Neural crest cell (in vitro differentiated cells): ENCODE data around the gene DAPK1. TPM values are rescaled to one million over a fixed set of nuclear protein-coding genes. Genes with fewer than 3 reads are reported as not detected.

Source experiments
- DNase-seq: peaks from one replicate; pipeline ENCODE4 v3.0.0; 2021; ENCODE audit warnings: low read depth, mixed read lengths, low spot score
- H3K27ac Mint-ChIP-seq: one replicate; pipeline ENCODE4 v1.8.0; 2021; ENCODE audit warnings: mild to moderate bottlenecking, mixed read lengths; ENCODE audit not compliant: unreplicated experiment
- H3K27me3 Mint-ChIP-seq: 2 replicates; pipeline ENCODE4 v1.8.0; 2021; ENCODE audit warnings: low read depth, mild to moderate bottlenecking, mixed read lengths
- H3K36me3 Mint-ChIP-seq: 2 replicates; pipeline ENCODE4 v1.8.0; 2021; ENCODE audit warnings: low read depth, mild to moderate bottlenecking, mixed read lengths
- H3K4me1 Mint-ChIP-seq: 2 replicates; pipeline ENCODE4 v1.8.0; 2021; ENCODE audit warnings: mixed read lengths
- H3K4me3 Mint-ChIP-seq: one replicate; pipeline ENCODE4 v1.8.0; 2021; ENCODE audit warnings: mild to moderate bottlenecking, mixed read lengths
- H3K9me3 Mint-ChIP-seq: 2 replicates; pipeline ENCODE4 v1.8.0; 2021; ENCODE audit warnings: mixed read lengths
- total RNA-seq: library from RNA; stranded (reverse); gene quantifications from 2 replicates; pipeline ENCODE4 v1.2.1, GENCODE V29; 2021
- TF ChIP-seq, protein P1 (sequence below): fragments of 200-600 bp; sonication (generic); conservative IDR thresholded peaks from 2 replicates; pipeline ENCODE4 v1.5.0; 2021; ENCODE audit warnings: antibody characterized with exemption, mild to moderate bottlenecking

The DAPK1 gene
- total RNA-seq, 1 donor from 2014 or later = 62.7 TPM

- Mint-ChIP-seq H3K27me3 (no peaks in the 10 kb centered on the region), H3K36me3 (peaks cover 8% of the 10 kb centered on the region), H3K4me1 (peaks cover 45% of the 10 kb centered on the region), H3K4me3 (no peak overlapping the region), H3K9me3 (no peaks in the 10 kb centered on the region), H3K27ac (peak overlapping the region; percentile 59)
- TF ChIP-seq, protein P1, sequence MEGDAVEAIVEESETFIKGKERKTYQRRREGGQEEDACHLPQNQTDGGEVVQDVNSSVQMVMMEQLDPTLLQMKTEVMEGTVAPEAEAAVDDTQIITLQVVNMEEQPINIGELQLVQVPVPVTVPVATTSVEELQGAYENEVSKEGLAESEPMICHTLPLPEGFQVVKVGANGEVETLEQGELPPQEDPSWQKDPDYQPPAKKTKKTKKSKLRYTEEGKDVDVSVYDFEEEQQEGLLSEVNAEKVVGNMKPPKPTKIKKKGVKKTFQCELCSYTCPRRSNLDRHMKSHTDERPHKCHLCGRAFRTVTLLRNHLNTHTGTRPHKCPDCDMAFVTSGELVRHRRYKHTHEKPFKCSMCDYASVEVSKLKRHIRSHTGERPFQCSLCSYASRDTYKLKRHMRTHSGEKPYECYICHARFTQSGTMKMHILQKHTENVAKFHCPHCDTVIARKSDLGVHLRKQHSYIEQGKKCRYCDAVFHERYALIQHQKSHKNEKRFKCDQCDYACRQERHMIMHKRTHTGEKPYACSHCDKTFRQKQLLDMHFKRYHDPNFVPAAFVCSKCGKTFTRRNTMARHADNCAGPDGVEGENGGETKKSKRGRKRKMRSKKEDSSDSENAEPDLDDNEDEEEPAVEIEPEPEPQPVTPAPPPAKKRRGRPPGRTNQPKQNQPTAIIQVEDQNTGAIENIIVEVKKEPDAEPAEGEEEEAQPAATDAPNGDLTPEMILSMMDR = no peak
- DNase-seq = no peak
Observed at GRCh38 chr9:87531370-87532295, 34.0 kb downstream of the DAPK1 start.

- DNase-seq = no peak
- Mint-ChIP-seq H3K4me1 (peaks cover 54% of the 10 kb centered on the region), H3K27me3 (no peaks in the 10 kb centered on the region), H3K4me3 (no peak overlapping the region), H3K27ac (no peak overlapping the region), H3K9me3 (no peaks in the 10 kb centered on the region), H3K36me3 (peaks cover 8% of the 10 kb centered on the region)
- TF ChIP-seq, protein P1 = no peak
Observed at GRCh38 chr9:87533271-87533670, 35.6 kb downstream of the DAPK1 start.

- Mint-ChIP-seq H3K27ac (no peak overlapping the region), H3K27me3 (no peaks in the 10 kb centered on the region), H3K4me1 (peaks cover 53% of the 10 kb centered on the region), H3K36me3 (peaks cover 5% of the 10 kb centered on the region), H3K9me3 (no peaks in the 10 kb centered on the region), H3K4me3 (no peak overlapping the region)
- TF ChIP-seq, protein P1 = no peak
- no peak for DNase-seq
Observed at GRCh38 chr9:87534036-87534435, 36.4 kb downstream of the DAPK1 start.

- no peaks in the 10 kb centered on the region for H3K27me3 Mint-ChIP-seq
- no peak for DNase-seq
- peaks cover 44% of the 10 kb centered on the region for H3K4me1 Mint-ChIP-seq
- TF ChIP-seq, protein P1 = no peak
- H3K36me3 Mint-ChIP-seq = peaks cover 4% of the 10 kb centered on the region
- H3K9me3 Mint-ChIP-seq = no peaks in the 10 kb centered on the region
- H3K27ac Mint-ChIP-seq = no peak overlapping the region
- no peak overlapping the region for H3K4me3 Mint-ChIP-seq
Observed at GRCh38 chr9:87534957-87535356, 37.3 kb downstream of the DAPK1 start.

DNA sequence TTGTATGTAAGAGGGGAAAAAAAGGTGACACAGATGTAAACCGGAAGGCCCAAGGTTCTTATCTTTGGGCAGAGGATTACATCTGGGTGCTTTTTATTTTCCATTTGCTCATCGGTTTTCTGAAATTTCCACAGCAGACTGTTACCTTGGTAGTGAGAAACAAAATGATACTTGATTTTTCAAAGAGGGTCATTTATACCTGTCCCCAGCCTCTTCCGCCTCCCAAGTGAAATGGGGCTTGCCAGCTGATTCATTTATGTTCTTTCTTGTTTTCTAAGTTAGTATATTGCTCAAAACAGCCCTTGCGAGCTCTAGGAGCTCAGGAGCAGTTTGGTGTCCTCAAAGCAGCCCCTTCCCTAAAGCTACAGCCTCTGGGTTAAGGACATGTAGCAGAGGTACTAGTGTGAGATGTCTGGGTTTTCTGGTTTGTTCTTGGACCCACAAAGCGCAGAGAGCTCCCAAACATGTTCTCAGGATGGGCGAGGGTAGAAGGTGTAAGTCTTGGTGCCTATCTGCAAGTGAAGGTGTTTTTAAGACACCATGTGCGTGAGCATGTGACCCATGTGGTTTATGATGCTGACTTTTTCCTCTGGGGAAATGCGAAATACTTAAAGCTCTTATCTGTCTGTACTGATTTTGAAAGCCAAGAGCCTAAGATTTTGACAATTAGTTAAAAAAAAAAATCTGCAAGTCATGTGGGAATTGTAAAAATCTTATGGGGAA lies 38.3 kb downstream of the DAPK1 start:
- no peaks in the 10 kb centered on the region for H3K9me3 Mint-ChIP-seq
- no peak overlapping the region for H3K4me3 Mint-ChIP-seq
- H3K27me3 Mint-ChIP-seq = no peaks in the 10 kb centered on the region
- peaks cover 6% of the 10 kb centered on the region for H3K36me3 Mint-ChIP-seq
- TF ChIP-seq, protein P1 = no peak
- H3K4me1 Mint-ChIP-seq = peaks cover 33% of the 10 kb centered on the region
- DNase-seq = no peak
- H3K27ac Mint-ChIP-seq = no peak overlapping the region
